NCI-H2171 treated with DMSO at 0.1 percent for 48 hours (cell line): ENCODE measurements around the gene TSHZ2.
A peak's percentile ranks its signal among the peaks of the same experiment; 100 is the strongest.

Experiments
- DNase-seq: peaks from one replicate; lab custom pipeline; 2025; lab: John Stamatoyannopoulos, UW

TSHZ2 gene

DNA sequence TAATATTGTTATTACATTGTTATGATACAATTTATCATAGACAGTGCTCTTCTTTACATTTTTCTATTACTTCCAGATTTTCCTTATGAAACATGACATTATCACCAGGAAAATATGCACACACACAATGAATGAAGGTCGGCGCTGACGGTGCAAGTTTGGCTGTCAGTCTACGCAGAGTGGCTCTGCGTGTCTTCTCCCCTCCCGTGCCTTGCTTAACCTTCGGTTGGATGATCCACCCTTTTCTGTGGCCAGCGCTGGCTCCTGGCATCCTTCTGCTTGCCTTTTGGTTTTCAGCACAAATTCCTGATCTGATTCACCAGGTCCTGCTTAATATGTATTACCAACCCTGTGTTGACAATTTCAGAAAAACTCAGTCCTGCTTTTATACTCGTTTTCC lies 157.4 kb downstream of the TSHZ2 start:
- DNase-seq: no peak

DNA sequence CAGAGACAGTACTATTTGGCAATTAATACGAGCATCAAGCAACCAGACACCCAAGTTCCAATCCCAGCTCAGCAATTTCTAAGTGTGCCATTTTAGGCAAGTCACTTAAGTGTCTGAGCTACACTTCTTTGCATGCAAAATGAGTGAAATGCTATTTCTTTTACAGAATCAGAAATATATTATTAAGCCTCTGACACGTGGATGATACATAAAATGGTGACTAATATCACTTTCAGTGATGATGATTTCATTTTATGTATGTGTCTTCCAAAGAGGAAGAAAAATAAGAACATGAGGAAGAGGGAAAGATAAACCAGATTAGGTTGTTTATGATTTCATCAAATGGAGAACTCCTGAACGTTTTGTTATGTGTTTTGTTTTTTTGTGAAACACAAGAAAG lies 158.6 kb downstream of the TSHZ2 start:
- no peak for DNase-seq

DNA sequence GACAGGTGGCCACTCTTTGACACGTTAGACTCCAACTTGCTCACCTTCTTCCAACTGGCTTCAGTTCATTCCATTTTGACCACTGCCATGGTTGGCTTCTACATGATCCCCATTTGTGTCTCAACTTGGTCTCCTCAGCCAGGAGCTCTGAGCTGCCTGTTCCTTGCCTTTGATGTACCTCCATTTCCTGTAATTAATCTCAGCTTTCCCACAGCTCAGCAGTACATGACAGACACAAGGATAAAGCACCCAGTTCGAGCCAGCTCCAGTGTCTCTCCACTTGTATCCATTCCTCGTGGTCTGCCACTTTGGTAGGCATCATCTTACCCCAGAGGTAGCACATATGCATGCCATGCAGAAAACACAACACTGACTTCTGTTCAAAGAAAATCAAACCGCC lies 161.0 kb downstream of the TSHZ2 start:
- DNase-seq: no peak

DNA sequence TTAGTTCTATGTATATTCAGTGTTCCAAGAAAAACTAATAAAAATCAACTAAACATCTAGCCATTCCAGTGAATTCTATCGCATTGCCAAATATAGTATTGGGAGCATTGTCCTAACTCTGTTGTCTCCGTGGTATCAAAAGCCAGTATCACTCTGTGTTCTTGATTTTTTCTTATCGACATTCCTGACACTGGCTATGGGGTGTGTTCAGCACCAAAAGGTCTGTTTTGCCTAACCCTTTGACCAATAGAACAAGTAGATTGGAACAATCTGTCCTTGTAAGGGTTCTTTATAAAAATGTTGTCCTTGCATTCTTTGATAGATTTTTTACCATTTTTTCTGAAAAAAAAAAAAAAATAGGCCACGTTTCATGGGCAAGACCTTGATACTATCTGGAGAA lies 161.5 kb downstream of the TSHZ2 start:
- no peak for DNase-seq

DNA sequence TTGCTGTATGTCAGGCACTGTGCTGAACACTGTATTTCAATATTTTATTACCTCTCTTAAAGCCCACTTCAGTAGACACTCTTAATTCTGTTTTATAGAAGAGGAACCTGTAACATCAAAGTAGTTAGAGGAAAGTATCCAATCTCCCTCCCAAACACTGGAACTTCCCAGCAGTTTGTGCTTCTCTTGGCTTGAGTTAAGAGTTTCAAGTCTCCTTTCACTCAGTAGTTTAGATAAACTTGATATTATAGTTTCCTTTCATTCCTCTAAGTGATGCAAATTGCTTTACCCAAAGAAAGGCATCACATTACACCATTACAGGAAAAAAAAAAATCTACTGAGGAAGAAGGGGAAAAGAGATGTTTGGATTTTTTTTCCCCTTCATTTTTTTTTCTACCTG lies 164.3 kb downstream of the TSHZ2 start:
- DNase-seq: no peak

DNA sequence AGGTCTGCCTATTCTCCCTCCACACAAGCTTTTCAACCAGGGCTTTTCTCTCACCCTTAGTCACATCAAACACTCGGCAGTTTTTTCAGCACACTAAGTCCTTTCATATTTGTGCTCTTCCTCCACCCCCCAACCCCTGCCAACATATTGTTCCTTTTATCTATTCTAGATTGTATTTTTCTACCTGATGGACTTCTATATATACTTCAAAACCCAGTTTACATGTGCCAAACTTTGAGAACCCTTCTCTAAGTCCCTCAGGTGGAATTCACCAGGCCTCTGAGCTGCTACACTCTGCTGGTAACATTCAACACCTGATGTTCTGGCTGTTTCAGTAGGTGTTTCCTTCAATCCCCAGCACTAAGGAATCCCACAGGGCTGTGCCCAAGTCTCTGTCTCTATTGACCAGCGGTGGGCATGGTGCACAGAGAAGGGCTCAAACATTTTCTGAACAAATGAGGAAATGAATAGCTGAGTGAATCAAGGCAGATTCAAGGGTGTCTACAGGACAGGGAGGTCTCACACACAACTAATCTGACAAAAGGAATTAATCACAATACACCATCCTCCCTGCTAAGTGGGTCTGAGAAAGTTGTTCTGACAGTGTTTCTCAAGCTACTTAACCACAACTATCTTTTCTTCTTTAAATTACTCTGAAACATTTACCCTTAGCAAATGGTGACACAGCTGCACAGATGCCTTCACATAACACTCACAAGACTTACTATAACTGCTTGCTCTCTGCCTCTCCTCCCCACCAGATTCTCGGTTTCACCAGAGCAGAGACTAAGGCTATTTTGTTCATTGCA lies 166.5 kb downstream of the TSHZ2 start:
- DNase-seq: no peak

DNA sequence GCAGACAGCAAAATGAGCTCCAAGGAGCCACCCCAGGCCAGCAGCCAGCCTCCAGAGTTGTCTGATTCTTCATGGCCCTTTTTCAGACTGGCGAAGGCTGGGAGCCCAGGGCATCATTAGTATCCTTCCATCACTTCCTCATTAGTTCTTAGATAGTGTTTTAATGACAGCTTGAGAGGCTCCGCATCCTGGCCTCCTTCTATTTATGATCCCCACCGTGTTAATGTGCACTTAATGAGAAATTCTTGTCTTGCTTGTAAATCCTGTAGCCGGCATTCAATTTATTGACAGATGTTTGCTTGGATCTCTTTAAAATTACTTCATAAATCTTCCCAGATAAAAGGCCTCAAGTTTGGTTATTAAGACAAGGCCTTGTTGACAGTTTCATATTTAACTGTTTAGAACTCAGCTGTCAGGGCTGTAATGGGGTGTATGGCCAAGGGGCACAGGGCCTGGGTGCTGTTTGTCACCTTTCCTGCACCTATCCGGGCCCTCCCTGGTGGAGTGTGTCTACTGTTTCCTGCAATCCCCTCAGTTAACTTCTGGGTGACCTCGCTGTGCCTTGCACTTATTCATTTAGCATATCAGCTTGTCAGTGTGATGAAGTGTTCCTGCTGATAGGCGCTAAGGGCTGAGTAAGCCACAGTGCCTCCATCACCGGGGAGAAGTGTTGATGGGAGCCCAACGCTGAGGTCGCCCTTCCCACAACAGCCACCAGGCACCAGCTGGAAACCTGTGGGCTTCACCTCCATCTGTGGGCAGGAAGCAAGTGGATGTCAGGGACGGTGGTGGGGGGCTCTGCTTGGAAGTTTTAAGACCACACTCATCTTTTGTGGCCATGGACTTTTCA lies 169.3 kb downstream of the TSHZ2 start:
- no peak for DNase-seq

DNA sequence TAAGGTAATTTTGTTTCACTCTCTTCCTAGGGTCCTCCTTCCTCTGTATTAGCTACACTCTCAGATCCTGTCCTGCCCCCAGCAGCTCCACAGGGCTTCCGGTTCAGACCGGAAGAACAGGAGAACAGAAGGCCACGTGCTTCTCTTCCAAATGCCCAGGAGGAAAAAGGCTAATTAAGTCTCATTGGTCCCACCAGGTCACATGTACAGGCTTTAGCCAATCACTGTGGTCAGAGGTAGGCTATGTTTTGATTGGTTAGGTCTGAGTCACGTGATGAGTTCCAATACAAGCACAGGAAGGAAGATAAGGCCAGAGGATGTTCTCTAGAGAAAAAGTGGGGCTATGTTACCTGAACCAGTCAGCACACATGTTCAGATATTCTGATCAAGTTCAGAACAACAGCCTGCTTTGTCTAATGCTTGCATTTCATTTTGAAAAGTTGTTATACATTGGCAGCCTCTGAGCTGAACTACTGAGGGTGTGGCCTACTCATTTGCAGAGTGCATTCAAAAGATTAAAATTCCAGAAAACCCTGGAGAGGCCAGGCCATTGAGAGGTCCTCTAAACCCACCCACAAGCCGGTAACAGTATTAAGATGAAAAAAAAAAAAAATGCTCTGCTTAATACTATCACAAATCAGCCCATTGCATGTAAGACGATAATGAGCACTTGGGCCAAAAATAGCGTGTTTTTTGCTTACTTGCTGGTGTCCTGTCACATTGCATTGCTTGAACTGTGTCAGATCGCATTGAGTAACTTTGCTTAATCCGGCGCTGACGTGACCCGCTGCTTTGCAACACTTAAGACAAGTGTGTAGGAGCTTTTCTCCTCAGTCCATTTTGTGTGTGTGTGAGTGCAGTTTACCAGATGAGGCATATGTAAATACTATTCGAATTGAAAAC lies 170.3 kb downstream of the TSHZ2 start:
- DNase-seq: peak; percentile 14

DNA sequence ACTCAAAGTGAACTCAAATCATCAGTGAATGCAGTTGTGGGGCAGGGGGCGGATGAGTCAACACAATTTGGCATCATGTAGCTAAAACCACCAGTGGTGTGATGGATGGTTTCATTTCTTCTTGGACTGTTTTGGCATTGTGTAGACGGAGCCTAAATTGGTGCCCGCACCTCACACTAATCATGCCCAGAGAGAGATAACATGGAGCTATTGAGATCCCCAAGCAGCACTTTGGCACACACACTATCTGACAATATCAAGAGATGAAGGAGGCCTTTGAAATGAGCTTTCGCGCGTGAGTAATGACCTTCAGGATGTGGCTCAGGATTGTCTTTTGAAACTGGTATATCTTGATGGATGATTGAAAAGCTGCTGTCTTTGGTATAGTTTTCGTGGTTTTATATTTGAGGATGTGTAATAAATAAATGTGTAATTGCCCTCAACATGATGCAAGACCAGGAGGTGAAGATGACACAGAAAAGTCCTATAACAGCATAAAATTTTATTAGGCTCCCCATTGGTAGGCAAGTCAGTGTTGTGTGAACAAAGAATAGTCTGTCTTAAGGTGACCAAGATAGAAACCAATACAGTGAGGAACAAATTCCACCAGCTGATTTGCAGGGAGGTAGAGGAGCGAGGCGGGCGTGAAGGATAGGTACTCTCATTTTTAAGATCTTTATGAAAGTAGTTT lies 174.2 kb downstream of the TSHZ2 start:
- DNase-seq: no peak

DNA sequence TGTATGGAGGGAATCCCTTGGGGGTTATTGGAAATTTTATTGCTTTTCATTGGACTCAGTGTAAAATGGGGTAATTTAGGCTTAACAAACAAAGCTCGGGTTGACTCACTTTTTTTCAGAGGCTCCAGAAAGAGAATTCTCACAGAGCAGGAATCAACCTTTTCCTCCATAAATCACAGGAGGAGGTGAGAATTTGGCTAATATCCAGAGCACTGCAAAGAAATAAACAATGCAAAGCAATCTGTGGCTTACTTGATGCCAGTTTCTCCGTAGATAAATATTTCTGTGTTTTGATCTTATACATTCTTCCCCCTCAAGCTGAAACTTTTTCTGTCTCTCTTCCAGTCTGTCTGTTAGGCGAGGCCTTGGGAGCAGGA lies 176.6 kb downstream of the TSHZ2 start:
- no peak for DNase-seq

DNA sequence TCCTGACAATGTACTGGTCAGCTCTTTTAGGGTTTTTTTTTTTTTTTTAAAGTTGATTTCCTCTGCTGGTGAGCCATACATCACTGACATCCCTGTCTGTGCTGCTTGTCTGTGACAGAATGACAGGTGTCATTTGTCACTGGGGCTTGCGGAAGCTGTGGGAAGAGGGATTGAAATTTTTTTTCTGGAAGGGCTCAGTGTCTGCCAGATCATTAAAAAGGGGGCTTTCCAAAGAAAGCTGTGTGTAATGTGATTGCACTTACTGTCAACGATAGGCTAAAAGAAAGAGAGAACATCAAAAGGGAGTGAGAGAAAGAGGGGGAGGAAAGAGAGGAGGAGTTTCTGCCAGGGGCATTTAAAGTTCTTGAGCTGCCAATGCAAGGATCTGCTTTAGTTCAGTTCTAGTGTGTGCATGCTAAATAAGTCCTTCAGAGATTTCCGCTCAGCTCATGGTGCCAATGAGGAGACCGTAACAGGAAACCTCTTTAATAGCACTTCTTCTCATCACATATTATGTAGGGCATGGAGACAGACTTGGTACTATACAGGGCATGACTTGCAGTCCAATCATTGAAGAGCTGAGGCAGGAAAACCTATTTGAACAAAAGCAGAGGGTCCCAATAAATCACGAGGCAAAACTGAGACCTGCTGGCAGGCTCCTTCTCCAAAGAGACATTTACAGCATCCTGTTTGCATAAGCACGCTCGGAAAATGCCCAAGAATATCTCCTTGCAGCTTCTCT lies 177.2 kb downstream of the TSHZ2 start:
- no peak for DNase-seq

DNA sequence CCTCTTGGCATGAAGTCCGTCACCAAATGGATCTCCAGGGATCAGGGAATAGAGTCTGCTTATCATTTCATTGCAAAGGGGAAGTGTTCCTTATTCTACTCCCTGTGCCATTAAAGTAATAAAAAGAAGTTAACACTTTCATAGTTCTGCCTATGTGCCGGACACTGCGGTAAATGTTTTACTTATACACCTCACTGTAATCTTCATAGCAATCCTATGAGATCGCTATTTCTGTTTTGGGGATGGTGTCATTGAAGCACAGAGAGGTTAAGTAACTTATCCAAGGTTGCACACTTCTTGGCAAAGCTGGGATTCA lies 177.7 kb downstream of the TSHZ2 start:
- DNase-seq: no peak

DNA sequence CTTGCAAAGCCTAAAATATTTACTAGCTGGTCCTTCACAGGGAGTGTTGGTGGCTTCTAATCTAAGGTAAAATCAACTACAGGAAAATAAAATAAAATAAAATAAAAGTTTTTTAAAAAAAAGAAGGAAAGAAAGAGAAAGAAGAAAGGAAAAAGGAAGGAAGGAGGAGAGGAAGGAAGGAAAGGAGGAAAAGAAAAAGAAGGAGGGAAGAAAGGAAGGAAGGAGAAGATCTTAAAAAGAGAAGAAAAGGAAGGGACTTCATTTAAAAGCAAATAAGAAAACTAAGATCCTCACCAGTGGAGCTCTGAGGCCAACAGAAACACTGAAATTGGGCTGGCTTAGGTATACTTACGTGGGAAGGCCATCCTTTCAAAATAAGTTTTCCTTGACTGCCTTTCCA lies 178.4 kb downstream of the TSHZ2 start:
- DNase-seq: no peak

DNA sequence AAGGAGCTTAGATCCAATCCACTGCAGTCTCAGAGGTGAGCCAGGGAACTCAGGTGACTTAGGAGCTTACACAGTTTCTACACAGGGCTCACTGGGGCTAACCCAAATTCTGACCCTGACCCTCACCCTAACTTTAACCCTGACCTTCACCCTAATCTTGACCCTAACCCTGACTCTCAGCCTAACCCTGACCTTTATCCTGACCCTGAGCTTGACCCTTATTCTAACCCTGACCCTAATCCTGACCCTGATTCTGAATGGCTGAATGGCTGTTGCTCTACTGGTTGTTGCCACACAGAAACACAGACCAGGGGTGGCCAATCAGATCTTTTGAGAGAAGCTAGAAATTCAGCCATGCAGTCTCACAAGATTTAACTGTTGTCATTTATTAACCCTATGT lies 180.1 kb downstream of the TSHZ2 start:
- DNase-seq: no peak

DNA sequence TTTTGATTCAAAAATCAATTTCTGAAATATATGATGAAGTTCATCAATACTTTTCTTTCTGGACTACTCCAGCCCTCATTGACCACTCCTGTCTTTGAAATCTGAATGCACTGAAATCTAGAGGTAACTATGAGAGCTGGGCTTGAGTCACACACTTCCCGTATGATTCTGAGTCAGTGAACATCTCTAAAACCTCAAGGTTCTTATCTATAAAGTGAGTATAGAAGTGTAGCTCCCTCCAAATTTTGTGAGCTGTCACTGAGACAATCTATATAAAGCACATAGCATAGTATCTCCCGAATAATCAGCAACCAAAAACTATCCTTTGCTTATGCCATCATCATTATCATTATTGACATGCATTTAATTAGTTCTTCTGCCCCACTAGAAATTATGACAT lies 182.4 kb downstream of the TSHZ2 start:
- DNase-seq: no peak

DNA sequence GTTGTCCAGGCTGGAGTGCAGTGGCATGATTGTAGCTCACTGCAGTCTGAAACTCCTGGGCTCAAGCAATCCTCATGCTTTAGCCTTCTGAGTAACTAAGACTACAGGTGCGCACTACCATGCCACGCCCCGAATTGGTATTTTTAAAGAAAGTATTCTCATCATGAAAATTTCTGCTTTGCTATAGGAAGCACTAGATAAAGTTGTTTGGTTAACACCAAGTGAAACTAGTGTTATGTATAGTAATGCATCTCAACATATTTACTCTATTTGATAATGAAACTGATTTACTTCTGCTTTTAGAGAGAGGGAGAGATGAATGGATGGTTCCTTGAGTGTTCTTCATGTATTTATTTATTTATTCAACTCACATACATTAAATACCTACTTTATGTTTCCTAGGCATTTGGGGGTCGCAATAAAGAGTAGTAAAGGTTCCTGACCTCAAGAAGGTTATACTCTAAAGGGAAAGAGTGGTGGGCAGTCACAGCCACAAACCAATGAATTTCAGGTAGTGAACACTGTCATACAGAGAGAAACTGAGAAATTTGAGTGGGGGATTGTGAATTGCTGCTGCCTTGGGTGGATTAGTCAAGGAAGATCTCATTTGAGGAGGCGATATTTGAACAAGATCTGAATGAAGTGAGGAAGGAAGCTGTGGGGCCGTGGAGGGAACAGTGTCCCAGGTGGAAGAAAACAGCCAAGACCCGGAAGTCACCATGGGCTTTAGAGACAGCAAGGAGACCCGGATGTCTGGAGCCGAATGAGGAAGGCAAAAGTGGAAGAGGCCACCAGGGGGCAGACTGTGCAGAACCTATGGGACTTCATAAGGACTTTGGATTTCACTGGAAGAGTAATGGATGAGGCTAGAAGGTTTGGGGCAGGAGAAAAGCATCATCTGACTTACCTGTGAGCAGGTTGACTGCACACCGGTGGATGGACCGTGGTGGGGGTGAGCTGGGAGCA lies 185.6 kb downstream of the TSHZ2 start:
- peak; percentile 23 for DNase-seq

DNA sequence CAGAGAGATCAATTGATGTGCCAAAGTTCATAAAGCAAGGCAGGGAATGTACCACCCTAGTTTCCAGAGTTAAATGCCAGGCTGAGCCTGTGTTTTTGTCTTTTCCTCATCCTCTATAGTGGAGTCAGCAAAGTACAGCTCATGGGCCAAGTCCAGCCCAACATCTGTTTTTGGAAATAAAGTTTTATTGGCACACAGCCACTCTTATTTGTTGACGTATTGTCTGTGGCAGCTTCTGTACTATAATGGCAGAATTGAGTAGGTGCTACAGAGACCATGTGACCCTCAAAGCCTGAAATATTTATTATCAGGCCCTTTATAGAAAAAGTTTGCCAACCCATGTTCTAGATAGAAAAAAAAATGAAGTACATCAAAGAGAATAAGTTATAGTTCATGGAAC lies 187.0 kb downstream of the TSHZ2 start:
- no peak for DNase-seq

DNA sequence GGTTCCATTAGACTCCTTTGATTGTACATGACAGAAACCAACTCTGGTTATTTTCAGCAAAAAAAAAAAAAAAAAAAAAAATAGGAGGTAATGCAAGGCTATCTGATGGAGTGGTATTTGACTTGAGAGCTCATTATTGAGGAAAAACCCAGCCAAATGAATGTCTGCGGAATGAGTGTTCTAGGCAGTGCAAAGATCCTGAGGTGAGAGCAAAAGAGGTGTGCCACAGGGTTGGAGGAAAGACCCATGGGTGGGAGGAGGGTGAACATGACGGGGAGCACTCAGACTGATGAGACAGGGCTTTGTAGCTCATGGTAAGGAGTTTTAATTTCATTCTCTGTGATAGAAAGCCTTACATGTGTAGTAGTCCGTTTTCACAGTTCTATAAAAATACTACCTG lies 188.9 kb downstream of the TSHZ2 start:
- DNase-seq: no peak

DNA sequence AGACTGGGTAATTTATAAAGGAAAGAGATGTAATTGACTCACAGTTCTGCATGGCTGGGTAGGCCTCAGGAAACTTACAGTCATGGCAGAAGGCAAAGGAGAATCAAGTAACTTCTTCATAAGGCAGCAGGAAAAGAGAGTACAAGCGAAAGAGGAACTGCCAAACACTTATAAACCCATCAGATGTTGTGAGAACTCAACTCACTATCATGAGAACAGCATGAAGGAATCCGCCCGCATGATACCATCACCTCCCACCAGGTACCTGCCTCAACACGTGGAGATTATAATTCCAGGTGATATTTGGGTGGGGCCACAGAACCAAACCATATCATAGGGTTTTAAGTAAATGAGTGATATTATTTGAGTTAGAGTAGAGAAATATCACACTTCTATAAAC lies 189.3 kb downstream of the TSHZ2 start:
- DNase-seq: no peak

DNA sequence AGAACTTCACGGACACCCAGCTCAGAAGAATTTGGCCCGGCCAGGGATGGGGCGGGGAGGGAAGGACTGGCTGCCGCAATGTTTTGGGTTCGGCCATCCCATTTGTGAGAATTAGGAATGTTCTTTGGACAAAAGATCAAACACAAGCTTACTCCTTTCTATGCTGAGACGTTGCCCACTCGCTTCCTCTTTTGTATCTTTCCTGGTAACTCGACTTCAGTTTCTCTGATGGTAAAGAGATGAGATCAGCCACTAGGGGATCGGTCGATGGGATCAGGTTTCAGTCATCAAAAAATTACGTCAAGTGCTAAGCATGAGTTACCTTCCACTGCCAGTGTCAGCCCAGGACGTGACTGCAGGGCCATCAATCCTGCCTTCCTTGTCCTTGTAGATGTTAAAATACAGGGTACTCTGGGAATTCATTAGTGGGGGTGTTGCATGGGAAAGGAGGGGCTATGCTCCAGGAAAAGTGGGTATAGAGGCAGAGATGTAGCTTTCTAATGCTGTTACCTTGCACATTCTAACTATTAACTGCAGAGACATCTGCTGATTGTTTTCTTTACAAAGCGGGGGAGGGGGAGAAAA lies 190.2 kb downstream of the TSHZ2 start:
- DNase-seq: peak; percentile 60
